Measurements from ENCODE around the gene AASDH. TPM values are rescaled to one million over a fixed set of nuclear protein-coding genes. Genes with fewer than 3 reads are reported as not detected.

AASDH gene
- total and polyA plus RNA-seq, 2 of the 13 experiments (the other 11 are each of a cell fraction or from before 2014, with no cell fraction given) = 12.6 to 14.1 TPM

DNA sequence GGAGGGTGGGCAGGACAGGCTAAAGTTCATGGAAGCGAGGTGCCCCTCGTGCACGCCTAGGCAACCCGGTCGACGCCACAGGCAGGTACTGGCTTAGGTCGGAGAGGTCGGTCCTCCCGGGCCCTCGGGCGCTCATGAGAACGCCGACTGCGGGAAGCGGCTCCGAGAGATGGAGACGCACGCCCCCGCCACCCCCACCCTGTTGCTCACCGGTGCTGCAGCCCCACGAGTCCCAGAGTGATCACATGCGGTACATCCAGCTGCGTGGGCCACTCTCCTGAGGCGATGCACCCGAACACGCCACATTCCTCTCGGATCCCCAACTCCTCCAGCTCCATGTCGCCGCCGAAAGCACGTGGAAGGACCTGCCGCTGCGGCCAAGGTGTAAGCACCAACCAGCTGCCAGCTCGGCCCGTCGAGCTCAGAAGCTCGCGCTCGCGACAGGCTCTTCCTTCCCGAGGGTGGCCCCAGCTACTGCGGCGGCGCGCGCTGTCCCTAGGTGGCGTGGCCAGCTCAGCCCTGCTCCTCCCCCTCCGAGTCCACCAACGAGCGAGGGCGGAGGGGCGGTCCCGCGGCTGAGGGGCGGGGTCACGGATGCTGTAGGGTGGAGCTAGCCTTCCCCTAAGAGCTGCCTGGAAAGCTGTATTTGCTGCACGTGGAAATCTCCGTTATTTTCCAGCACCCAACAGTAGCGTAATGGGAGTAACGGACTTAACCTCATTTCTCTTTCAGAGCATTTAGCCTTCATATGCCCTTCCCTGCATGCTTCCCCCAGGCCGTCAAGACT lies 48.0 kb upstream of the AASDH start, which contains the start of gene PPAT (continued):
- TF ChIP-seq ZNF724P (CRISPR knock-in tag; IDR thresholded peaks at IDR 0.05; ENCODE audit: borderline replicate concordance) = peak; percentile 37; the same call in 1 of the 2 replicates
- TF ChIP-seq RORA (CRISPR knock-in tag; IDR thresholded peaks at IDR 0.05) = no peak
- no peak for TF ChIP-seq POLR2AphosphoS2 (IDR thresholded peaks at IDR 0.05; ENCODE audit: low read depth, low read length)
- TF ChIP-seq, protein P1, sequence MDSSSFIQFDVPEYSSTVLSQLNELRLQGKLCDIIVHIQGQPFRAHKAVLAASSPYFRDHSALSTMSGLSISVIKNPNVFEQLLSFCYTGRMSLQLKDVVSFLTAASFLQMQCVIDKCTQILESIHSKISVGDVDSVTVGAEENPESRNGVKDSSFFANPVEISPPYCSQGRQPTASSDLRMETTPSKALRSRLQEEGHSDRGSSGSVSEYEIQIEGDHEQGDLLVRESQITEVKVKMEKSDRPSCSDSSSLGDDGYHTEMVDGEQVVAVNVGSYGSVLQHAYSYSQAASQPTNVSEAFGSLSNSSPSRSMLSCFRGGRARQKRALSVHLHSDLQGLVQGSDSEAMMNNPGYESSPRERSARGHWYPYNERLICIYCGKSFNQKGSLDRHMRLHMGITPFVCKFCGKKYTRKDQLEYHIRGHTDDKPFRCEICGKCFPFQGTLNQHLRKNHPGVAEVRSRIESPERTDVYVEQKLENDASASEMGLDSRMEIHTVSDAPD (CRISPR knock-in tag; IDR thresholded peaks at IDR 0.05) = no peak
- 0 out of 2 replicates have a peak, but pooled peaks have one; percentile 77 for TF ChIP-seq PAWR (CRISPR knock-in tag; IDR thresholded peaks at IDR 0.05; ENCODE audit: borderline replicate concordance)
- TF ChIP-seq CBFB (CRISPR knock-in tag; IDR thresholded peaks at IDR 0.05) = no peak; the same call in 1 of the 2 replicates
- peak; percentile 44; the same call in 1 of the 2 replicates for TF ChIP-seq HOXA3 (CRISPR knock-in tag; IDR thresholded peaks at IDR 0.05)
- no peak; the same call in 1 of the 2 replicates for TF ChIP-seq TGIF2 (CRISPR knock-in tag; IDR thresholded peaks at IDR 0.05)
- peak; percentile 20; the same call in 1 of the 2 replicates for TF ChIP-seq ZFP1 (CRISPR knock-in tag; IDR thresholded peaks at IDR 0.05)
- TF ChIP-seq ZNF660 (CRISPR knock-in tag; IDR thresholded peaks at IDR 0.05; ENCODE audit: borderline replicate concordance, low read depth) = no peak
- TF ChIP-seq ZNF331 (CRISPR knock-in tag; IDR thresholded peaks at IDR 0.05) = peak; percentile 4; the same call in 1 of the 2 replicates
- TF ChIP-seq RFX3 (CRISPR knock-in tag; IDR thresholded peaks at IDR 0.05) = no peak
- TF ChIP-seq, protein P2, sequence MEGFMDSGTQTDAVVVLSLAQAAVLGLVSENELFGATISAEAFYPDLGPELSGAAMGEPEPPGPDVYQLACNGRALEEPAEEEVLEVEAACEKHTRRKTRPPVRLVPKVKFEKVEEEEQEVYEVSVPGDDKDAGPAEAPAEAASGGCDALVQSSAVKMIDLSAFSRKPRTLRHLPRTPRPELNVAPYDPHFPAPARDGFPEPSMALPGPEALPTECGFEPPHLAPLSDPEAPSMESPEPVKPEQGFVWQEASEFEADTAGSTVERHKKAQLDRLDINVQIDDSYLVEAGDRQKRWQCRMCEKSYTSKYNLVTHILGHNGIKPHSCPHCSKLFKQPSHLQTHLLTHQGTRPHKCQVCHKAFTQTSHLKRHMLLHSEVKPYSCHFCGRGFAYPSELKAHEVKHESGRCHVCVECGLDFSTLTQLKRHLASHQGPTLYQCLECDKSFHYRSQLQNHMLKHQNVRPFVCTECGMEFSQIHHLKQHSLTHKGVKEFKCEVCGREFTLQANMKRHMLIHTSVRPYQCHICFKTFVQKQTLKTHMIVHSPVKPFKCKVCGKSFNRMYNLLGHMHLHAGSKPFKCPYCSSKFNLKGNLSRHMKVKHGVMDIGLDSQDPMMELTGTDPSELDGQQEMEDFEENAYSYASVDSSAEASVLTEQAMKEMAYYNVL (CRISPR knock-in tag; IDR thresholded peaks at IDR 0.05; ENCODE audit: borderline replicate concordance) = peak; percentile 74
- TF ChIP-seq, protein P3, sequence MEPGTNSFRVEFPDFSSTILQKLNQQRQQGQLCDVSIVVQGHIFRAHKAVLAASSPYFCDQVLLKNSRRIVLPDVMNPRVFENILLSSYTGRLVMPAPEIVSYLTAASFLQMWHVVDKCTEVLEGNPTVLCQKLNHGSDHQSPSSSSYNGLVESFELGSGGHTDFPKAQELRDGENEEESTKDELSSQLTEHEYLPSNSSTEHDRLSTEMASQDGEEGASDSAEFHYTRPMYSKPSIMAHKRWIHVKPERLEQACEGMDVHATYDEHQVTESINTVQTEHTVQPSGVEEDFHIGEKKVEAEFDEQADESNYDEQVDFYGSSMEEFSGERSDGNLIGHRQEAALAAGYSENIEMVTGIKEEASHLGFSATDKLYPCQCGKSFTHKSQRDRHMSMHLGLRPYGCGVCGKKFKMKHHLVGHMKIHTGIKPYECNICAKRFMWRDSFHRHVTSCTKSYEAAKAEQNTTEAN (CRISPR knock-in tag; conservative IDR thresholded peaks at IDR 0.05) = peak; percentile 33; the same call in 1 of the 2 replicates
- TF ChIP-seq ZNF432 (CRISPR knock-in tag; IDR thresholded peaks at IDR 0.05; ENCODE audit: borderline replicate concordance) = no peak
- no peak for TF ChIP-seq MAF1 (CRISPR knock-in tag; IDR thresholded peaks at IDR 0.05; ENCODE audit: borderline replicate concordance)
- no peak; the same call in none of the 2 replicates for TF ChIP-seq ZMYM4 (CRISPR knock-in tag; IDR thresholded peaks at IDR 0.05)
- peak; percentile 90 for TF ChIP-seq NAIF1 (CRISPR knock-in tag; IDR thresholded peaks at IDR 0.05; ENCODE audit: borderline replicate concordance)
- no peak for TF ChIP-seq ETV6 (CRISPR knock-in tag; conservative IDR thresholded peaks at IDR 0.05)
- TF ChIP-seq ZNF775 (CRISPR knock-in tag; IDR thresholded peaks at IDR 0.05; ENCODE audit: borderline replicate concordance) = no peak
- TF ChIP-seq, protein P4, sequence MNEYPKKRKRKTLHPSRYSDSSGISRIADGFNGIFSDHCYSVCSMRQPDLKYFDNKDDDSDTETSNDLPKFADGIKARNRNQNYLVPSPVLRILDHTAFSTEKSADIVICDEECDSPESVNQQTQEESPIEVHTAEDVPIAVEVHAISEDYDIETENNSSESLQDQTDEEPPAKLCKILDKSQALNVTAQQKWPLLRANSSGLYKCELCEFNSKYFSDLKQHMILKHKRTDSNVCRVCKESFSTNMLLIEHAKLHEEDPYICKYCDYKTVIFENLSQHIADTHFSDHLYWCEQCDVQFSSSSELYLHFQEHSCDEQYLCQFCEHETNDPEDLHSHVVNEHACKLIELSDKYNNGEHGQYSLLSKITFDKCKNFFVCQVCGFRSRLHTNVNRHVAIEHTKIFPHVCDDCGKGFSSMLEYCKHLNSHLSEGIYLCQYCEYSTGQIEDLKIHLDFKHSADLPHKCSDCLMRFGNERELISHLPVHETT (CRISPR knock-in tag; conservative IDR thresholded peaks at IDR 0.05) = no peak
- no peak for TF ChIP-seq MAFK (conservative IDR thresholded peaks at IDR 0.05 in 1 of 2, IDR thresholded peaks at IDR 0.05 in 1 of 2; ENCODE audit: low read length in 2 of 2)
- TF ChIP-seq CC2D1A (CRISPR knock-in tag; IDR thresholded peaks at IDR 0.05) = 0 out of 2 replicates have a peak, but pooled peaks have one; percentile 32
- no peak for TF ChIP-seq SKI (IDR thresholded peaks at IDR 0.05; ENCODE audit: partially characterized antibody)
- no peak for TF ChIP-seq FOXO1 (CRISPR knock-in tag; IDR thresholded peaks at IDR 0.05)

All from HepG2 (cell line).